ENCODE data around the gene ACADSB.

DNA sequence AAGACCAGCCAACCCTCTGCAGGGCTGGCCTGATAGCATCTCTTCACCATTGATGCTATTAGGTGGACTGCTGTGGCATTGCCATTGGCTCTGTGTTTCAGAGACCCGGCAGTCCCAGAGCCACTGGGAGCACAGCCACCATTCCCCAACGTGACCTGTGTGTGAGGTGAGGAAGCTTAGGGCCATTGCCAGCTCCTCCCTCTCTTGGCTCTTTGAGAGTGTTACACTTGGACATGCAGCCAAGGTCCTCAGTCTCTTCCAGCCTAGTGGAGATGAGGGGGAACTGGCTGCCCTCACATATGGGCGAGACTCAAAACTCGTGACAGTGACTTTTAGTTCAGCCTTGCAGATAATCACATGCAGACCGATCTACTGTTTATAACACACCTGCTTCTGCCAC lies 87.6 kb downstream of the ACADSB start:
- no peak for TF ChIP-seq POLR2A (IDR thresholded peaks at IDR 0.05; ENCODE audit: extremely low read depth, insufficient read length)
- TF ChIP-seq, protein P1, sequence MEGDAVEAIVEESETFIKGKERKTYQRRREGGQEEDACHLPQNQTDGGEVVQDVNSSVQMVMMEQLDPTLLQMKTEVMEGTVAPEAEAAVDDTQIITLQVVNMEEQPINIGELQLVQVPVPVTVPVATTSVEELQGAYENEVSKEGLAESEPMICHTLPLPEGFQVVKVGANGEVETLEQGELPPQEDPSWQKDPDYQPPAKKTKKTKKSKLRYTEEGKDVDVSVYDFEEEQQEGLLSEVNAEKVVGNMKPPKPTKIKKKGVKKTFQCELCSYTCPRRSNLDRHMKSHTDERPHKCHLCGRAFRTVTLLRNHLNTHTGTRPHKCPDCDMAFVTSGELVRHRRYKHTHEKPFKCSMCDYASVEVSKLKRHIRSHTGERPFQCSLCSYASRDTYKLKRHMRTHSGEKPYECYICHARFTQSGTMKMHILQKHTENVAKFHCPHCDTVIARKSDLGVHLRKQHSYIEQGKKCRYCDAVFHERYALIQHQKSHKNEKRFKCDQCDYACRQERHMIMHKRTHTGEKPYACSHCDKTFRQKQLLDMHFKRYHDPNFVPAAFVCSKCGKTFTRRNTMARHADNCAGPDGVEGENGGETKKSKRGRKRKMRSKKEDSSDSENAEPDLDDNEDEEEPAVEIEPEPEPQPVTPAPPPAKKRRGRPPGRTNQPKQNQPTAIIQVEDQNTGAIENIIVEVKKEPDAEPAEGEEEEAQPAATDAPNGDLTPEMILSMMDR (IDR thresholded peaks at IDR 0.05; ENCODE audit: low read depth, low read length) = no peak

Data from NB4 (cell line).